Upper lobe of left lung (tissue), 4 donors: Measurements from ENCODE around the gene GNPAT.

Experiments
- CTCF ChIP-seq, 6 experiments: fragments of 450-650 bp in 4 of 6; fragments of 200-600 bp in 2 of 6; sonication (generic) in 2 of 6; IDR thresholded peaks; one replicate each; pipeline ENCODE4 v1.5.1; 2016 to 2019; ENCODE audit warnings: antibody characterized with exemption in 6 of 6
- POLR2A ChIP-seq, 4 donors: fragments of 450-650 bp; IDR thresholded peaks; one replicate each; pipeline ENCODE4 v1.5.1; 2016 to 2017; ENCODE audit warnings: antibody characterized with exemption in 4 of 4, mild to moderate bottlenecking in 2 of 4

- no peak for TF ChIP-seq CTCF (IDR thresholded peaks at IDR 0.05)
- TF ChIP-seq POLR2A (IDR thresholded peaks at IDR 0.05), result no peak
These were observed 85.2 kb downstream of the GNPAT start for GRCh38 chr1:231326248-231326647.
